ENCODE data around the gene ZNF672.
"Not testable (repeated sequence)": the region's sequence is repeated elsewhere in the genome, so short reads cannot be mapped to it uniquely, and the experiment has no call there.

Gene ZNF672

DNA sequence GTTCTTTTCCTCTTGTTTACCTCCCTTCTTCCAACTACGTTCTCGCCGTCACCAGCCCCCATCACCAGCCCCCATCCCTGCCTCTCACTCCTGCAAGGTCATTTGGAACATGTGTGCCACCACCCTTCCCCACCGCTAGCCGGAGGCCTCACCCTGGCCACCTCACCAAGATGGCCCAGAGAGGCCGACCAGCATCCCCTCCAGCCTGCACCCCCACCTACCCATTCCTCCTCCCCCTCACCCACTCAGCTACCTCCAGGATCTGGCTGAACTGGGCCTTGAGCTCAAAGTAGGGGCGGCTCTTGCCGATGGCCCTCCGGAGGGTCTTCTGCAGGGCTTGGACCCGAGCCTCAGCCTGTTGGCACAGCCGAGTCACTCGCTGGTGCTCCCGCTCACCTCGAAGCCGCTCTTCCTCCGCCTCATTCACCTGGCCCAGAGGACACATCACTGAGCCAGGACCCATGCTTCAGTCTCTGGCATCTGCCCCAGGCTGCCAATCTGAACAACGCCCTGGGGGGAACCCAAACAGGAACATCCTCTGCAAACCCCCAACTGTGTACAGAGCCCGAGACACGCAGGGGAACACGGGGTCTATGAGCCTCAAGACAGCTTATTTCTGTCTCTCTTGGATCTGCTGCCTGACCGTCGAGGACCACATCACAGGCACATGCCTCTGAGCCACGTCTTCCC, 25.1 kb upstream of the ZNF672 start:
- no peak for DNase-seq (ENCODE audit: low read depth, low spot score)

DNA sequence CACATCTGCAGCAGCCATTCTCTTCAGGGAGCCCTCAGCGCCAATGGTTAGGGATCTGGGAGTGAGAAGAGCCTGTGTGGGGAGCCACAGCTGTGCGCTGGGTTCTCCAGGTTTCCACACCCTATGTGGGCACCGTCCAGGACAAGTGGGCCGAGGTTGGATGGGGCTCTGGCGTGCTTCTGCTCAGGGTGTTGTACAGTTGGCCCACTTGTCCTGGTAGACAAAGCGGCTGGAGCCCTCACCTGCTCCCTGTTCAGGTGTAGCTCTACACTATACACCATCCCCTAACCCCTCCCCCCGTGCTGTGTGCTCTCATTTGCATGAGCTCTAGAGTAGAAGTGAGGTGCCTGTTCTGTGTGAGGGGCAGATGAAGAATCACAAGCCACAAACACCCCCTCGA, 24.5 kb upstream of the ZNF672 start:
- DNase-seq (ENCODE audit: low read depth, low spot score) = no peak

DNA sequence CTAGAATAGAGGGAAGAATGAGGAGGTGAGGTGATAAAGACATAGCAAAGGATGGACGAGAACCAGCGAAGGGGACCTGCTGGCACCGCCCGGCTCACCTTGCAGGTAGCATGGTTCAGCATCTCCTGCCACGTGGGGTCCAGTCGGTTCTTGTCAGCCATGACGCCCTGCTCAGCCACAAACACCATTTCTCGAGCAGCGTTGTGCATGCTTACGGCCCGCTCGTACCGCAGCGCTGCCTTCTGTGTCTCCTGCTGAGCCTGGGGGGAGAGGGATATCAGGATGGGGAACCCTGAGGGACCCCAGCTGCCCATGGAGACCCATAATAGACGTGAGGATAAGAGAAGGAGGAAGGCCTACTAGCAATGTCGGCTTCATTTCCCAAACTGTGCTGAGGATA, 23.7 kb upstream of the ZNF672 start:
- DNase-seq (ENCODE audit: low read depth, low spot score) = no peak

DNA sequence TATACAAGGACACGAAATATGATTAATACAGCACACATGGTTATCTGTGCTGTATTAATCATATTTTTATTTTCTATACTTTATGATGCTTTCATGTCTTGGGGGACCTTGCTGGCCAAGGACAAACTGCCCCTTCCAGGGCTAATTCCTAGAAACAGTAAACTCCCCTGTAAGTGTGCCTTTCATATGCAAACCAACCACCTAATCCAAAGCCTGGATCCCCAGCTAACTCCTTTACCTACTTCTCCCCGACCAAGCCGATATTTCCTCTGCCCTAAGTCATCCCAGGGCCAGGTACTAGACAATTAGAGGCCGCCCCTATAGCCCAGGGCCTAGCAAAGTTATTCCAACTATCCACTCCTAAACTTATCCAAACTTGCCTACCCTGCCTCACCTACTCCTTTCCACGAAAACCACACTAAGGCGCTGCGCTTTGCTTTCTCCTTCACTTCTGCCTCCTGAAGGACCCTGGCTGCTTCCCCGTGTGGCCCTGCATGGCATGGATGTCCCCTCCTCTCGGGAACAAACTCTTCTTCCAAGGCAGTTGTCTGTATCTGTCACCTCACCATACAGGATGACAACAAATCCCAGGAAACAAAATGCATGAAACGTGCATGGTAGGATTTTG, 22.5 kb upstream of the ZNF672 start:
- no peak for DNase-seq (ENCODE audit: low read depth, low spot score)

DNA sequence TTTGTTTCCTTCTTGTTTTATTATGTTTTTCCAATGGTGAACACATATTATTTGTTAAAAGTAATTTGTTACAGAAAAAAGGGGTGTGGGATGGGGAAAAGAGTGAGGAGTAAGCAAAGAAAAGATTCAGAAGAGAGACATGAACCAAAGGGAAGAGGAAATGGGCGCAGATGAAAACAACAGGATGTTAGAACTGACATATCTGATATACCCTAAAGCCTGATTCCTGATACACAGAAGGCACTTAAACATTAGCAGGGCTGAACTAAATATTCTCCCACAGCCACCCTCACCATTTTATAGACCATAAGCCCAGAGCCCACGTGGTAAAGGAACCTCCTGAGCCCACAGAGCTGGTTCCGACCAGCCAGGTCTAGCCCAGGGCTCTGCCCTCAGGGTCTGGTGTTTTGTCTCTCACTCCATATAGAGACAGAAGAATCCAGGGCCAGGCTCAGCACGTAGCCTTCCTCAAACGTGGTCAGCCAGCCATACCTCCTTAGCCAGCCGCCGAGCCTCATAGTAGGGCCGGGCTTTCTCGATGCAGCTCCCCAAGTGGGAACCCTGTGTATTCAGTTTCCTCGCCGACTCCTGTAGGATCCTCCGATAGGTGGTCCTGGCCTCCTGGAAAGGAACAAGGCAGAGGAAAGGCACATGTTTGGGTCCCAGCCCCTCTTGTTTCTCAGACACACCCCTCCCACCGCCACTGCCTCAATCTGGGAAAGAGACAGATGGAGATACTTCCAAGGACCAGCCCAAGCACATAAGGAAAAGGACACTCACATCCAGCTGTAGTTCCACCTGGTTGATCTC, 21.8 kb upstream of the ZNF672 start:
- no peak for DNase-seq (ENCODE audit: low read depth, low spot score)

DNA sequence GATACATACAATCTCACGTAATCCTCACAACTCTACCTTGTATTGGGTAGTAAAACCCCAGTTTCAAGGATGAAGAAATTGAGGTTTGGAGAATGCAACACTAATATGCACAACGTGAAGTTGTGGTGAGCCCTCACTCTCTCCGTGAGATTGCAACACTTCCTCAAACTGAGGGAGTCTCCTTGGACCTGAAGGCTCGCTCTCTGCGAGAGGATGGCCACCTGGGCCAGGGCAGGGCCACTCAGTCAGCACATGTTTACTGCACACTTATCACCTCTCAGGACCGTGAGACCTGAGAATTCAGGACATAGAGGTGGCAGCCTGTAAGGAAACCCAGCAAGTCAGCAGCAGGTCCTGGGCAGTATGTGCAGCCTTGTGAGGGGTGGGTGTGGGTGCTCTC, 21.0 kb upstream of the ZNF672 start:
- no peak for DNase-seq (ENCODE audit: low read depth, low spot score)

DNA sequence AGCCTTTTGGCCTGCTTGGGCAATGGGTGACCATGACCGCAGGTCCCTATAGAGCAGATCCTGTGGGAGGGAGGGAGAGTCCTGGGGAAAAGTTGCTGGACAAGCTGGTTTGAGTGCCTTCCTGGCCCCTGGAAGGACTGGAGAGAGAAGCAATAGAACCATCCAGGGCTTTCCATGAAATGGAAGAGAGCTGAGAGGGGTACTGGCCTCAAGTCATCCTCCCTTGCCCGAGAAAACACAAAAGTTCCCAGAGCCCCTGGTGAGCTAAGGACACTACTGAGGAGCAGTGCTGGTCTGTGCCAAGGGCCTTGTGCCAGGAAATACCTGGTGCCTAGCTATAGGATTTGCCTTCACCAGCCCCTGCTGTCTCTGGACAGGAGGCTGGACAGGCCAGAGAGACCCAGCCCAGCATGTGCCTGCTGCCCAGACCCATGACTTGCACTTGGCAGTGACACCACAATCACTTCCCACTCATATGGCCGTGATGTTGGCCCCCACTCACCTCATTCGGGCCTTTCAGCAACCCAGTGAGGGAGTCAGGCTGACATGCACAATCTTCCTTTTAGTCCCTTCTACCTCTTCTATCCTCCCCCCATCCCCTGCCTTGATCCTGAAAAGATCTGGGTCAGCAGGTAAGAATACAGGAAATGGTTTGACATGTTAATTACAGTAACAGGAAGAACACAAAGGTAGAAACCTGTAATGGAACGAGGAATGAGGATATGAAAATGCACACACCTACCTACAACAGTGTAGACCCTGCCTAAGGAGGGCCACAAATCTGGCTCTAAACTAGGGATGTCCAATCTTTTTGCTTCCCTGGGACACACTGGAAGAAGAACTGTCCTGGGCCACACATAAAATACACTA, 19.3 kb upstream of the ZNF672 start:
- DNase-seq (ENCODE audit: low read depth, low spot score) = no peak

DNA sequence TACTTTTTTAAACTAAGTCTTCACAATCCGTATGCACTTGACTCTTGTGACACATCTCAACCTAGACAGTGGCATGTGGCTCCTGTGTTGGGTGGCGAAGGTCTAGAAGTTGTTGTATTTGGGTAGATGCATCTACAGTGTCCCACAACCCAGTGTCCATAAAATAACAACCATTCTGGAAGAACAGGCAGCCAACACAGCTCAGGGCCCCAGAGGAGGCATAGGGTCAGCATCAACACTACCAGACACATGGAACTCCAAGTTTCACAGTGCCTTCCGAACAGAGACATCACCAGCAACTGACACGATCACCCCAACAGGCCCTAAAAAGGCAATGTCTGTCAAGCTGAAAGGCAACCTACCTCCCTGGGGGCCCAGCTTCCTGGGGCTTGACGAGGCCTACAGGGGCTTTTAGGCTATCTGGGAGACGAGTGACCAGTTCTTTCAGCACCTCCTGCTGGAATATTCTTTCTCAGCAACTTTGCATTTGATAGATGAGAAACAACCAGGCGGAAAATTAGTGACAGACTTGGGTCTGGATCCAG, 17.9 kb upstream of the ZNF672 start:
- no peak for DNase-seq (ENCODE audit: low read depth, low spot score)

DNA sequence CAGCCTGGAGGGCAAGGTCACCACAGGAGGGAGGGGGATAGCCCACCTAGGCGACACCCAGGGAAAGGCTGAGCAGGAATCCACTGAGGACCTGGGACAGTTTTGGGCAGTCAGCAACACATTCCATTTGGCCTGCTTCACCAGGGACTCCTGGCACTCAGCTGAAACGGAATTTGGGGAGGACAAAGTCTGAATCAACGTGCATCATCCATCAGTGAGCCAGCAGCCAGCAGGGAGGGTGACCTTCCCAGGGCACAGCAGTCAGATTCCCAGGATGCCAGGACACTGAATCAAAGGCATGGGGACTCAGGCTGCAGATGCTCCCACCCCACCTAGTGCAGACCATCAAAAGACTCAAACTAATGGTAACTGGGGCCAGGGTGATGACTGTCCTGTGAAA, 16.9 kb upstream of the ZNF672 start:
- DNase-seq (ENCODE audit: low read depth, low spot score) = no peak

DNA sequence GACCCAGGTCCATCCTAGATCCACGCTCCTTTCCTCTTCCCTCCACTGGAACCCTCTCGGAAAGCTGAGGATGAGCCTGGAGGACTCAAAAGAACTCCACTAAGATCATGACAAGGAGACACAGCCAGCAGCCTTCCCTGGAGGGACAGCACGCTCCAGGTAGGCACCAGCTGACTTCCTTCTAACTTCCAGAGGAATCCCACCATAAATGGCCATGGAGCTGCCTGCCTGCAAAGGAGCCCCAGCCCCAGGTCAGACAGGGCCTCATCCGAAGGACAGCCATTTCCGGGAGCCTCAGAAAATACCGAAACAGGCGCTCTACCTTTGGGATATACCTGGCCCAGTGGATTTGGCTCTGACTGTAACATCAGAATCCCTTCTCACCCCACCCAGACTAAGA, 16.4 kb upstream of the ZNF672 start:
- no peak for DNase-seq (ENCODE audit: low read depth, low spot score)

DNA sequence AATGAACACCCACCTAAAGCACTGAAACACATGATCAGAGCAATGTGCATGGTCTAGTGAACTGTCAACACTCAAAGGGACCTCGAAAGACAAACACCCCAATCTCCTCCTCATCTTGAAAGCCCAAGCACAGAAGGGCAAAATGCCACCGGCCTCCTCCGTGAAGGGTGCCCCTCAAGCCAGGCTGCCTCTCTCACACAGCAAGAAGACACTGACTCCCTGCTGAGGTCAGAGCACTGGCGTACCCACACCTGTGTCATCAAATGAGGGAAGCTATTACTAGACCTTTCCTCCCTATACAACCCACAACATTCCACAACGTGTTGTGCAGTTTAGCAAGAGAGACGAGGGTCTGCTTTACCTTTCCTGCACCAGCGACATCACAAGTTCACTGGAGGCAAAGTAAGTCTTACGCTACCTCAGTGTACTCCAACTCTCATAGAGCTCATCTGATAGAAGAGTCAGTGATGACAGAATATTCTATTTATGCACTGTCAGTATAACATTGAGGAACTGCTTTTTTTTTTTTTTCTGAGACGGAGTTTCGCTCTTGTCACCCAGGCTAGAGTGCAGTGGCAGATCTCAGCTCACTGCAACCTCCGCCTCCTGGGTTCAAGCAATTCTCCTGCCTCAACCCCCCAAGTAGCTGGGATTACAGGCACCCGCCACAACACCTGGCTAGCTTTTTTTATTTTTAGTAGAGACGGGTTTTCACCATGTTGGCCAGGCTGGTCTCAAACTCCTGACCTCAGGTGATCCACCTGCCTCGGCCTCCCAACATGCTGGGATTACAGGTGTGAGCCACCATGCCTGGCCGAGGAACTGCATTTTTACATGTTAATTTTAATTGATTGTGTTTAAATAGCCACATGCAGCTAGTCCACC, 15.6 kb upstream of the ZNF672 start:
- DNase-seq (ENCODE audit: low read depth, low spot score) = no peak

DNA sequence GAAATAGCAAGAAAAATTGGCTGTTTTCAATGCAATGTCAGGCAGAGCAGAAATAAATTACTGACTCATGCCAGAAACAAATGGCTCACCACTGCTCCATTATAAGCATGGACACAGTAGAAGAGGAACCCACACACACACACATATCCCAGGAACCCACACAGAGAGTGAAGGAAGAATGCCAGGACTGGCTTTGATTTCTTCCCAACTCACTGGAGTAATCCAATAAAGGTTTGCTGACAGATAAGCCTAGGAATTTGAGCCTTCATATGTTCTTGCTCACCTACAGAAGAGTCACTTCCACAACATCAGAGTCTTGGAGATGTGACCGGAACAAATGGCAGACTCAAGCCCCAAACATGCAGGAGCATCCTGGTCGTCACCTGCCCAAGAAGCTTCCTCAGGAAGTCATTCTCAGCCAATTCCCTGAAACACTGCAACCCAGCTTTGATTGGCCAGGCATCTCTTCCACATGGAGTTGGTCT, 14.5 kb upstream of the ZNF672 start:
- no peak for DNase-seq (ENCODE audit: low read depth, low spot score)

DNA sequence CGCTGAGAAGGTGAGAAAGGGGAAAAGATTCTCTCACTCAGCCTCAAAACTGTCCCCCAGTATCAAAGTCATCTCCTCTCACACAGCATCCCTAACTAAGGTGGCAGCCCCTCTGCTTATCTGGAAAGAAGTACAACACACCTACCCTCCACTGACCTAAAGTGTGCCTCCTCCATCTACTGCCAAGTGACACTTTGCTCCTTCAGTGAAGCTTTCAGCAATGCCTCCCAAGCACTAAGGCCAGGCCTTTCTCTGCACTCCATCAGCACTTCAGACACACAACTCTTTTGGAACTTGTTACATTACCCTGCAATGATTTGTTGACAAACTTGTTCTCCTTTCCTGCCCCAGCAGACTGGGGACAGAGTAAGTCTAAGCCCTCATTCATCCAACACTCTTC, 13.7 kb upstream of the ZNF672 start:
- DNase-seq (ENCODE audit: low read depth, low spot score) = no peak

DNA sequence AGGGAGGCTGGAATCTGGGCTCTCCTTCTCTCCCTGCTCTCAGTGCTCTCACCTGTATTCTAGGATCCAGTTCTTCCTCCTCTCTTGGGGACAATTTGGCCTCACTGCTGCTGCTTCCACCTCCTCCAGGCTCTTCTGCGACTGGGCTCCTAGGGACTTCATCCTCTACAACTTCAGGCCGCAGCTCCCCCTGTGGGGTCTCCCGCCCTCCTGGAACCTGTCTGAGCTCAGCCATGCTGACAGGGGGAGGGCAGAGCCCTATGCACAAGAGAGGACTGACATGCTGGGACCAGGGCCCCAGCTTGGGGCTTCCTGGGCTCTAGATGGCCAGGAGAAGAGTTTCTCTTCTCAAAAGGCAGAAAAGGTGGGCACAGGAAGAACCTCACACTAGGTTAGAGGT, 13.3 kb upstream of the ZNF672 start:
- DNase-seq (ENCODE audit: low read depth, low spot score) = no peak

DNA sequence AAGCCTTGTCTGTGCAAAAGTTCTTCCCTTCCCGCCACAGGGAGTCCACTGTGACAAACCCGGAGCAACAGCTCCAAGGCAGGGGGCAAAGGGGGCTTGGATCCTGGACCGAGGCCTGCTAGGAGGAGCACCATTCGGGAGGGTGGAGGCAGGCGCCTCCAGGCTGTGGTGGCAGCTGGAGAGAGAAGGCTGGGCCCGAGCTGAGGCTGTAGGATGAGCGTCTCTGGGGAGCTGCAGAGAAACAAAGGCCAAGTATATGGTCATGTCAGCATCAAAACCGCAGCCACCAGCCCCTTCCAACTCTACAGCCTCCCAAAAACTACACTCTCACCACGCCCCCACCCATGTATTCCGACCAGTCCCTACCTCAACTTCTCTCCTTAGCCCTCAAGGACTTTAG, 12.9 kb upstream of the ZNF672 start:
- no peak for DNase-seq (ENCODE audit: low read depth, low spot score)

DNA sequence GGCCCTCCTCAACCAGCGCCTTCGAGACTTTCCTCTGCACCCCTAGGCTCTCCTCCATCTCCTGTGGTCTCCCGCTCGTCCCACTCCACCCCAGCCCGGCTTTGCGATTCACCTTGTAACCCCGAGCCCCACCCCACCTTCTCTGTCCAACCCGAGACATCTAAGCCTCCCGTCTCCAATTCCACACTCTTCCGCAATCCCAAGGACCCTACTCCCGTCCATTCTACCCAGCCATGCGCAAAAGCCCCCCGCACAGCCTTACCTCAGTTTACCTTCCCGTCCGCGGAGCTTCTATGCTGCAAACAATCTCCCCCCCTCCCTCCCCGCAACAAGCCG, 12.5 kb upstream of the ZNF672 start:
- DNase-seq (ENCODE audit: low read depth, low spot score) = no peak

DNA sequence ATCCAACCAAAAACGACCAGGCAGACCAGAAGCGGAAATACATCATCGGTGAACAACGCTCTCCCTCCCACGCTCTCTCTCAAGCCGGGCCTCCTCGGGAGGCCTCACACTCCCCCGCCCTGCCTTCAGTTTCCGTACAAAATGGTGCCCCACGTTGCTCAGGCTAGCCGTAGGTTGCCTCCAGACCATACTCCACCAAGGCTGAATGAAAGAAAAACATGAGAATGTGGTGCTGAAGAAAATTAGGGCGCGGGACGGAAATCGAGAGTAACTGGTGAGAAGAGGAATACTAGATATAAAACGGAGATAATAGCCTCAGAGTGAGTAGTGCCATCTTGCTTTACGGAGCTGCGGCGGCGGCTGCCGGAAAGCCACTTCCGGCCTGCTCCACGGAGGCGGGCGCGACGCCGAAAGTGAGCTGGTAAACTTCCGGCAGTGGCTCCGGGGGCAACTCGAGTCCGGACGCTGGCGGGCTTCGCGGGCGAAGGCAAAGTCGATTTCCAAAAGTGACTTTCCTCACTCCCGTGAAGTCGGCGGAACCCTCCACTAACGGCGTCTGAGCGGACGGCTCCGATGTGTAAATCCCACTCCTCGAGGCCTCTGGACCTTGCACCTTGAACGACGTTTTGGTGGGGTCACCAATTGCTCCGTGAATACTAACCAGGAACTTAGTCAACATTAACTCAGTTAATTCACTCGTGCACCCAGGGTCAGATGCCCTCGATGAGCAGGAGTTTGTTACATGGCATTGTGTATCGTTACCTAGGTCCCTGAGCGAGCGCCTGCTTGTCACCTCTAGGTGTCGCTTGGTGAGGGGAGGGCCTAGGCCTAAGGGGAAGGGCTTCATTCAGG, 11.9 kb upstream of the ZNF672 start, which contains the start of gene SH3BP5L:
SH3BP5L (minus strand) TSS at position 7 of the 852 bp plus-strand sequence. CDS start 980 bp downstream, outside the sequence.
- peak; percentile 88 for DNase-seq (ENCODE audit: low read depth, low spot score)

DNA sequence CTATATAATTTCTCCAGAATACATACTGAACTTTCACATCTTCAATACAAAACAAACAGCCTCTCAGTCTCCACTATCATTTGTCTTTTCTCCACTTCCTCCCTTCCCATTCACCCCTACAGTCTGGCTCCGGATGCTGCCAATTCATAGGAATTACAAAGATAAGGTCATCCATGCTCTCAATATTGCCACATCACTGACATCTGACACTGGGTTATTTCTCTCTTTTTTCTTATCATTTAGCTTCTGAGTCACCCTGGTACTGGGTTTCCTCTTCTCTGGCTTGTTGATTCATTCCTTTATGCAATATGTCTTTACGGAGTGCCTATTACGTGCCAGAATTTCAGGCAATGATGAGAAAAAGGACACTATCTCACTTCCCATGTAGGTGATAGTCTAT, 9.2 kb upstream of the ZNF672 start:
- DNase-seq (ENCODE audit: low read depth, low spot score) = no peak

DNA sequence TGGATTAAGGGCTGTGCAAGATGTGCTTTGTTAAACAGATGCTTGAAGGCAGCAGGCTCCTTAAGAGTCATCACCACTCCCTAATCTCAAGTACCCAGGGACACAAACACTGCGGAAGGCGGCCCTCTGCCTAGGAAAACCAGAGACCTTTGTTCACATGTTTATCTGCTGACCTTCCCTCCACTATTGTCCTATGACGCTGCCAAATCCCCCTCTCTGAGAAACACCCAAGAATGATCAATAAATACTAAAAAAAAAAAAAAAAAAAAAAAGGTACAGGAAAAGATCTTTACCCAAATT, 7.4 kb upstream of the ZNF672 start:
- DNase-seq (ENCODE audit: low read depth, low spot score) = not testable (repeated sequence)

DNA sequence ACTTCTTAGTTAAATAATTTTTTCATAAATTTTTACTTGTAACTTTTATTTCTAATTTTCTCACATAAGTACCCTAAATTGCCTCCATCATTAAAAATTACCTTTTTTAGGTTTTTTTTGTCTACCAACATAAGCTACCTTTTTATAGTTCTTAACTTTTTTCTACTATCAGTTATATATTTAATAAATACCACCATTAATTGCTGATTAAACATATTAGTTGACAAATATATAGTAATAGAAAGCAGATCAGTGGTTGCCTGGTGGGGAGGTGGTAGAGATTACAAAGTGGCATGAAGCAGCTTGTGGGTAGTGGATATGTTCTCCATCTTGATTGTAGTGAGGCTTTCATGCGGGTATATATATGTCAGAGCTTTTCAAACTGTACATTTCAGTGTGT, 6.2 kb upstream of the ZNF672 start:
- DNase-seq (ENCODE audit: low read depth, low spot score) = no peak

Measured in brain pericyte (primary cell).